DND-41 (cell line): ENCODE results near the gene SEMA6A.

ENCODE experiments used
- EZH2 ChIP-seq: IDR thresholded peaks from 3 replicates; pipeline ENCODE4 v1.6.1; 2012; ENCODE audit warnings: borderline replicate concordance, low read depth, mild to moderate bottlenecking, moderate library complexity, low read length, inconsistent platforms; ENCODE audit not compliant: severe bottlenecking
- TF ChIP-seq, protein P1 (sequence below): IDR thresholded peaks from 2 replicates; pipeline ENCODE4 v1.5.1; 2012; ENCODE audit warnings: borderline replicate concordance, low read length, moderate library complexity, mild to moderate bottlenecking; ENCODE audit not compliant: poor library complexity, severe bottlenecking; ENCODE audit errors: extremely low read depth

DNA sequence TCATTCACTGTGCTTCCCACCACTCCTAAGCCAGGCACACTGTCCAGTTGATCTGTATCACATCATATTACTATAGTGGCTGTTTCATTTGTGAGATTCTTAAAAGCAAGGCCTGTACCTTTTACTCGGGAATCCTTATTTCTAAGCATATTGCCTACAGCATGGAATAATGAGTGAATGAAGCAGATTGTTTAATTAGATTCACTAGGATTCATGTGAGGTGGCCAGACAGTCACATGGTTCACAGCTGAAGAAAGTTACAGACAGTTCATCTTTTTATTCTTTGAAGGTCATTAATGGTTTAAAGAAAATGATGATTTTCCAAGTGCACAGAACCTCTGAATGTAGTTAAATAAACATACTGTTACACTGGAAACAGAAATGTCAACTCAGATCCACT is 24.3 kb upstream of the SEMA6A start:
- TF ChIP-seq, protein P1, sequence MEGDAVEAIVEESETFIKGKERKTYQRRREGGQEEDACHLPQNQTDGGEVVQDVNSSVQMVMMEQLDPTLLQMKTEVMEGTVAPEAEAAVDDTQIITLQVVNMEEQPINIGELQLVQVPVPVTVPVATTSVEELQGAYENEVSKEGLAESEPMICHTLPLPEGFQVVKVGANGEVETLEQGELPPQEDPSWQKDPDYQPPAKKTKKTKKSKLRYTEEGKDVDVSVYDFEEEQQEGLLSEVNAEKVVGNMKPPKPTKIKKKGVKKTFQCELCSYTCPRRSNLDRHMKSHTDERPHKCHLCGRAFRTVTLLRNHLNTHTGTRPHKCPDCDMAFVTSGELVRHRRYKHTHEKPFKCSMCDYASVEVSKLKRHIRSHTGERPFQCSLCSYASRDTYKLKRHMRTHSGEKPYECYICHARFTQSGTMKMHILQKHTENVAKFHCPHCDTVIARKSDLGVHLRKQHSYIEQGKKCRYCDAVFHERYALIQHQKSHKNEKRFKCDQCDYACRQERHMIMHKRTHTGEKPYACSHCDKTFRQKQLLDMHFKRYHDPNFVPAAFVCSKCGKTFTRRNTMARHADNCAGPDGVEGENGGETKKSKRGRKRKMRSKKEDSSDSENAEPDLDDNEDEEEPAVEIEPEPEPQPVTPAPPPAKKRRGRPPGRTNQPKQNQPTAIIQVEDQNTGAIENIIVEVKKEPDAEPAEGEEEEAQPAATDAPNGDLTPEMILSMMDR, result no peak
- no peak for TF ChIP-seq EZH2
